Skin epidermis (tissue), 12 donors: ENCODE results near the gene ELP6.

Source experiments
- H3K27ac ChIP-seq, 21 experiments: fragments of 200-600 bp; sonication (generic) in 11 of 21; one replicate each; pipeline ENCODE4 v1.5.0; 2020; ENCODE audit warnings: mild to moderate bottlenecking in 3 of 21, inconsistent platforms in 2 of 21, moderate library complexity in 2 of 21
- H3K4me3 ChIP-seq, 7 experiments: fragments of 200-600 bp; sonication (generic) in 2 of 7; one replicate each; pipeline ENCODE4 v1.5.0; 2020; ENCODE audit warnings: inconsistent platforms in 2 of 7, mild to moderate bottlenecking in 2 of 7, moderate library complexity in 1 of 7

The ELP6 gene

DNA sequence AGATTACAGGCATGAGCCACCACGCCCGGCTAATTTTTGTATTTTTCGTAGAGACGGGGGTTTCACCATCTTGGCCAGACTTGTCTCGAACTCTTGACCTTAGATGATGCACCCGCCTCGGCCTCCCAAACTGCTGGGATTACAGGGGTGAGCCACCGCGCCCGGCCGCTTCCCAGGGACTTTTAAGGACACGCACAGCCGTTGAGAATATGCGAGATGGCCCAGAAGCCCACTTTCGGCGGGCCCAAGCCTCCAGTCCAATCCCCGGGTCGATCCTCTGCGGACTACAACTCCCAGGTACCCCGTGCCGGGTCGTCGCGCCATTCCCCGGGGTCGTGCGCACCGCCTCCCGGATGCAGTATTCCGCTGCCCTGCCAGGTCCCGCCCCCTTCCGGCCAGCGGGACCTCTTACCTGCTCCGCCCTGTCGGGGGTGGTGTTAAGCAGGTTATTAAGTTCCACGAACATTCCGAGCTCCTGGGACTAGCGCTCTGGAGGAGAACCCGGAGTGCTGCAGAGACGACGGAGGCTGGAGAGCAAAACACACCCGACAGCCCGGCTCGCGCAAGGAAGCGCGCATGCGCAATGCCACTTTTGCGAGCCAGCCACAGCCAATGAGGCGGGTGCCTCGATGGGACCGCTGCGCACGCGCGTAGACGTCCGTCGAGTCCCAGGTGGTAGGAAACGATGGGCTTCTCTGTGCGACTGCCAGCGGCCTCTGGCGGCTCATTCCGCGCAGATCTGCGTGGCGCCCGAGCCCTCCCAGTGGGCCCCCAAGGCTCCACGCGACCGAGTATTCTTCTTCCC is at the start of gene ELP6:
Gene ELP6, minus strand, starts transcription at position 588 of the 805 bp plus-strand sequence. Its CDS starts 122 bp downstream, at position 466.
- peak within 1 kb of the TSS; percentile 52 to 79 (median 68) for H3K4me3 ChIP-seq

GRCh38 chr3:47556351-47556750 is 42.8 kb upstream of the ELP6 start:
- Histone ChIP-seq H3K27ac (no peak overlapping the region), H3K4me3 (no peak overlapping the region)

More for the DNA sequence above, at the start of gene ELP6:
- peak within 1 kb of the TSS; percentile 84 to 98 (median 92) for H3K27ac ChIP-seq

- Histone ChIP-seq H3K27ac (no peak overlapping the region), H3K4me3 (no peak overlapping the region)
Observed at GRCh38 chr3:47554335-47554734, 40.8 kb upstream of the ELP6 start.

- H3K4me3 ChIP-seq = no peak overlapping the region
- H3K27ac ChIP-seq = no peak overlapping the region
Observed at GRCh38 chr3:47553407-47553806, 39.9 kb upstream of the ELP6 start.

DNA sequence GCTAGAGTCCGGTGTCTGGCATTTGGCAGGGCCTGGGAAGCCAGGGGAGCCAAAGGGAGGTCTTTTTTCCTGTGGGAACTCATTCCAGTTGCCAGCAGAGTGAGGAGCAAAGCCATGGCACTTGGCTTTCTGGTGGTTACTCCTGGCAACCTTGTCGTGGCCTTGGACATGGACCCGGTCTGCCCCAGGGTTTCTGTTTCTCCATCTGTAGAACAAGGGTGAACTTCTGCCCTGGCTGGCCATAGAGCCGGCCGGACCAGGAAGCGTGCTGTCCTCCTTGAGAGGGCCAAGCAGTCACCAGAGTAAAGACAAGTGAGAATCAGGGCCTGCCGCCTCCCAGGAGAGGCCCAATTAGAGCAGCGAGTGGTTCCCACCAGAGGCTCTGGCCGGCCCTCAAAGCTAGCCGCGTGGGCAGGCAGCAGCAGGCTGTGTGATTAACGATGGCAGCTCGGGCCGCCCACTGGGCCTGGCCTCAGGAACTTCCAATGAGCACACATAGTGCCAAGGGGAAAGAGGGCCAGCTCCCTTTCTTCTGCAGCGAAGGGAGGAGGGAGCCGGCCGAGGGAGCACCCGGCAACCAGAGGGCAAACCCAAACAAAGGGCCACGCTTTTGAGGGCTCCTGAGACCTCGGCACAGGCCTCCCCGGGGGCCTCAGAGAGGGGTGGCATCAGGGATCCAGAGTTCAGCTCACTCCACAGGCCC is 29.1 kb upstream of the ELP6 start:
- peak overlapping the region in 1 of 21 experiments; percentile 22 for H3K27ac ChIP-seq
- no peak overlapping the region for H3K4me3 ChIP-seq

- no peak overlapping the region for H3K27ac ChIP-seq
Observed at GRCh38 chr3:47541583-47542108, 28.1 kb upstream of the ELP6 start.

GRCh38 chr3:47540281-47540680 is 26.8 kb upstream of the ELP6 start:
- H3K4me3 ChIP-seq = no peak overlapping the region
- no peak overlapping the region for H3K27ac ChIP-seq

More at GRCh38 chr3:47541583-47542108, 28.1 kb upstream of the ELP6 start:
- H3K4me3 ChIP-seq = no peak overlapping the region

- H3K4me3 ChIP-seq = no peak overlapping the region
- H3K27ac ChIP-seq = no peak overlapping the region
Observed at GRCh38 chr3:47536967-47537366, 23.5 kb upstream of the ELP6 start.

- Histone ChIP-seq H3K27ac (no peak overlapping the region), H3K4me3 (no peak overlapping the region)
Observed at GRCh38 chr3:47536221-47536891, 22.8 kb upstream of the ELP6 start.

- no peak overlapping the region for H3K27ac ChIP-seq
- H3K4me3 ChIP-seq = no peak overlapping the region
Observed at GRCh38 chr3:47533996-47534454, 20.5 kb upstream of the ELP6 start.

DNA sequence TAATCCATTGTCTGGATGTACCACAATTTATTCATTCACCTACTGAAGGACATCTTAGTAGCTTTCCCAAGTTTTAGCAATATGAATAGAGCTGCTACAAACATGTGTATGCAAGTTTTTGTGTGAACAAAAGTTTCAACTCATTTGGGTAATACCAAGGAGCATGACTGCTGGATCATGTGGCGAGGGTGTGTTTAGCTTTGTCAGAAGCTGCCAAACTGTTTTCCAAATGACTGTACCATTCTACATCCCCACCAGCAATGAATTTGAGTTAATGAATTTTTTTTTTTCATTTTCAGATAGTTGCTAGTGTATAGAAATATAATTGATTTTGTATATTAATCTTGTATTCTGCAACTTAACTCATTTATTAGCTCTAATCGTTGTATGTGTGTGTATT is 20.0 kb upstream of the ELP6 start:
- H3K4me3 ChIP-seq = no peak overlapping the region
- no peak overlapping the region for H3K27ac ChIP-seq

- no peak overlapping the region for H3K4me3 ChIP-seq
- H3K27ac ChIP-seq = no peak overlapping the region
Observed at GRCh38 chr3:47527952-47528725, 14.6 kb upstream of the ELP6 start.

DNA sequence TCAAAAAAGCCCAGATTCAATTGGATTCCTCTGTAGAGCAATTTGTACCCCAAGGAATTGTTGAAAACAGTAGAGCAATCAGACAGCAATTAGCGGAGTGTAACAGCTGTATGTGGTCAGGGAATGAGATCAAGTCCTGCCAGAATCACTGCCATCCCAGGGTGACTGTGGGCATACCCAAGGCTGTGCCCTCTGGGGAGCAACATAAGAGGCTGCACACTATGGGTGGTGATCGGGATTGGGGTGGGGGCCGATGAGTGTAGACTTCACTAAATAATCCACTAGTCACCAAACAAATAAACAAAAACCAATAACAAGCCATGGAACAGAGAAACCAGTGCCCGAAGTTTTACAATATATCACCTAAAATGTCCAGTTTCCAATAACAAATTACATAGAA is 12.1 kb upstream of the ELP6 start:
- Histone ChIP-seq H3K4me3 (no peak overlapping the region), H3K27ac (no peak overlapping the region)

DNA sequence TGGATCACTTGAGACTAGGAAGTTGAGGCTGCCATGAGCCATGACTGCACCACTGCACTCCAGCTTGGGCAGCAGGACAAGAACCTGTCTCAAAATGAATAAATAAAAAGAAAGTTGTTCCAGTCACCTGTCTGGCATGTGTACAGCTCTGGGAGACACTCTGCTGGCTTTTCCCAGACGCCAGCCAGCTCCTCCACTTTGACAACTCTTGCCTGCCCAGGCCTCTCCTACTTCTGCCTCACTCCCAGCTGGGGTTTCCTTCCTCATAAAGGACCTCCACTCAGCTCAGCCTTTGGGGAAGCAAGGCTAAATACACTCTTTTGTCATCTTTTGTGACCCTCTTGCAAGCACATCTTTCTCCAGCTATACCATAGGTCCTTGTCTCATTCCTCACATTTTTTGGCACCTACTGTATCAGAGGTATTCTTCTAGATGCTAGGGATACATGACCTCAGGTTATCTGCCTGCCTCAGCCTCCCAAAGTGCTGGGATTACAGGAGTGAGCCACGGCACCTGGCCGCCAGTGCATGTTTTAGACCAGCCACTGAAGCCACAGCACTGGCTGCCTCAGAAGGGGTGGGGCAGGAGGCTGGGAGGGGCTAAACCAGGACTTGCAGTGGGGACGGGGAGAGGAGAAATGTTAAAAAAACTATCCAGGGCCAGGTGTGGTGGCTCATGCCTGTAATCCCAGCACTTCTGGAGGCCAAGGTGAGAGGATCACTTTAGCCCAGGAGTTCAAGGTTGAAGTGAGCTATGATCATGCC is 10.0 kb upstream of the ELP6 start:
- Histone ChIP-seq H3K4me3 (no peak overlapping the region), H3K27ac (no peak overlapping the region)

- Histone ChIP-seq H3K27ac (no peak overlapping the region), H3K4me3 (no peak overlapping the region)
Observed at GRCh38 chr3:47522082-47522987, 8.8 kb upstream of the ELP6 start.

GRCh38 chr3:47520756-47521155 is 7.2 kb upstream of the ELP6 start:
- H3K27ac ChIP-seq = no peak overlapping the region
- H3K4me3 ChIP-seq = no peak overlapping the region

- H3K27ac ChIP-seq = no peak overlapping the region
- no peak overlapping the region for H3K4me3 ChIP-seq
Observed at GRCh38 chr3:47517937-47518336, 4.4 kb upstream of the ELP6 start.

GRCh38 chr3:47515864-47516319 is 2.4 kb upstream of the ELP6 start:
- Histone ChIP-seq H3K4me3 (no peak overlapping the region), H3K27ac (no peak overlapping the region)
